CD14-positive monocyte (primary cell): ENCODE measurements around the gene STAT4. TPM values are rescaled to one million over a fixed set of nuclear protein-coding genes. Genes with fewer than 3 reads are reported as not detected.

ENCODE experiments used
- DNase-seq, 3 donors: peaks; one replicate each; pipeline ENCODE4 v3.0.0-alpha.2; 2011 to 2022
- H2AFZ ChIP-seq: 2 replicates; pipeline ENCODE4 v1.6.0; 2012; ENCODE audit warnings: mild to moderate bottlenecking, low read depth, low read length, inconsistent platforms; ENCODE audit not compliant: insufficient read depth, poor library complexity, severe bottlenecking
- H3K27ac ChIP-seq, 2 donors: 1 replicate in 1 of 2; 2 replicates in 1 of 2; pipeline ENCODE4 v1.5.1; 2012 to 2013; ENCODE audit warnings: low read length in 2 of 2, control low read depth in 1 of 2, inconsistent platforms in 1 of 2, low read depth in 1 of 2, mild to moderate bottlenecking in 1 of 2
- H3K27me3 ChIP-seq, 2 donors: one replicate each; pipeline versions ENCODE4 v1.6.0 to v1.6.1; 2011 to 2013; ENCODE audit warnings: low read length in 2 of 2; ENCODE audit not compliant: control insufficient read depth in 2 of 2, insufficient read depth in 2 of 2
- H3K36me3 ChIP-seq, 2 donors: replicated peaks in 1 of 2; 1 replicate in 1 of 2; 2 replicates in 1 of 2; pipeline versions ENCODE4 v1.5.1 to v1.6.1; 2012 to 2013; ENCODE audit warnings: low read length in 2 of 2, control low read depth in 1 of 2, inconsistent platforms in 1 of 2, mild to moderate bottlenecking in 1 of 2; ENCODE audit not compliant: insufficient read depth in 2 of 2, control insufficient read depth in 1 of 2
- H3K4me1 ChIP-seq, 2 donors: 1 replicate in 1 of 2; 2 replicates in 1 of 2; pipeline versions ENCODE4 v1.5.1 to v1.6.1; 2012 to 2013; ENCODE audit warnings: low read length in 2 of 2, control low read depth in 1 of 2, inconsistent platforms in 1 of 2, mild to moderate bottlenecking in 1 of 2, moderate library complexity in 1 of 2; ENCODE audit not compliant: insufficient read depth in 2 of 2, control insufficient read depth in 1 of 2
- H3K4me2 ChIP-seq: replicated peaks from 2 replicates; pipeline ENCODE3; 2012; ENCODE audit warnings: low read length, moderate library complexity, mild to moderate bottlenecking; ENCODE audit not compliant: poor library complexity, severe bottlenecking; ENCODE audit errors: extremely low read depth
- H3K4me3 ChIP-seq, 3 experiments: fragments of 200-600 bp in 1 of 3; sonication (generic) in 1 of 3; replicated peaks in 1 of 3; 1 replicate in 2 of 3; 2 replicates in 1 of 3; pipeline ENCODE4 v1.5.1; 2011 to 2013; ENCODE audit warnings: low read length in 3 of 3, mild to moderate bottlenecking in 3 of 3, control low read depth in 2 of 3, low read depth in 2 of 3, inconsistent platforms in 1 of 3, moderate library complexity in 1 of 3
- H3K79me2 ChIP-seq: 2 replicates; pipeline ENCODE4 v1.6.0; 2012; ENCODE audit warnings: mild to moderate bottlenecking, control low read depth, inconsistent platforms, low read length, moderate library complexity; ENCODE audit not compliant: insufficient read depth
- H3K9ac ChIP-seq: 2 replicates; pipeline ENCODE4 v1.6.0; 2017; ENCODE audit warnings: low read length, mild to moderate bottlenecking; ENCODE audit not compliant: insufficient read depth, poor library complexity, severe bottlenecking
- H3K9me3 ChIP-seq, 2 donors: replicated peaks in 1 of 2; 1 replicate in 1 of 2; 2 replicates in 1 of 2; pipeline versions ENCODE4 v1.5.1 to v1.6.1; 2012 to 2013; ENCODE audit warnings: low read length in 2 of 2, control low read depth in 1 of 2; ENCODE audit not compliant: control insufficient read depth in 1 of 2, insufficient read depth in 1 of 2
- H4K20me1 ChIP-seq: 2 replicates; pipeline ENCODE4 v1.6.0; 2012; ENCODE audit warnings: mild to moderate bottlenecking, low read length, control low read depth, moderate library complexity; ENCODE audit not compliant: insufficient read depth
- H3K27ac Mint-ChIP-seq, 7 donors: one replicate each; pipeline ENCODE4 v1.8.0; 2020; ENCODE audit warnings: mild to moderate bottlenecking in 7 of 7, mixed read lengths in 7 of 7, moderate library complexity in 6 of 7, inconsistent platforms in 2 of 7
- H3K27me3 Mint-ChIP-seq, 3 donors: one replicate each; pipeline ENCODE4 v1.8.0; 2021 to 2022; ENCODE audit warnings: low read depth in 3 of 3, mild to moderate bottlenecking in 3 of 3, mixed read lengths in 3 of 3, moderate library complexity in 3 of 3, inconsistent platforms in 1 of 3
- H3K36me3 Mint-ChIP-seq, 2 donors: one replicate each; pipeline ENCODE4 v1.8.0; 2020; ENCODE audit warnings: mixed read lengths in 2 of 2, inconsistent platforms in 1 of 2, mild to moderate bottlenecking in 1 of 2
- H3K4me1 Mint-ChIP-seq: one replicate; pipeline ENCODE4 v1.8.0; 2020; ENCODE audit warnings: mild to moderate bottlenecking, mixed read lengths
- H3K4me3 Mint-ChIP-seq, 2 donors: one replicate each; pipeline ENCODE4 v1.8.0; 2020; ENCODE audit warnings: mild to moderate bottlenecking in 2 of 2, mixed read lengths in 2 of 2, moderate library complexity in 1 of 2
- H3K9me3 Mint-ChIP-seq, 7 donors: one replicate each; pipeline ENCODE4 v1.8.0; 2020 to 2022; ENCODE audit warnings: mixed read lengths in 7 of 7, mild to moderate bottlenecking in 6 of 7, moderate library complexity in 6 of 7, inconsistent platforms in 2 of 7
- WGBS: methylation state at CpG from one replicate; pipeline ENCODE4 v1.1.5; 2013; ENCODE audit warnings: missing lambda C conversion rate; ENCODE audit not compliant: insufficient coverage; 5-methylcytosine and 5-hydroxymethylcytosine counted together
- intact Hi-C, 2 donors: fragments of 100-400 bp; cut with micrococcal nuclease; formaldehyde crosslinking; loops; one replicate each; pipeline versions ENCODE4 v1.15.0 to v1.15.1; 2023
- polyA plus RNA-seq, 3 donors: library from polyadenylated mRNA; depleted of rRNA in 1 of 3; unstranded in 2 of 3; stranded (reverse) in 1 of 3; fragments of 300-500 nt in 2 of 3; fragments of >200 nt in 1 of 3; fragmentation: Illumina TruSeq in 2 of 3; gene quantifications; 1 replicate in 2 of 3; 2 replicates in 1 of 3; pipeline ENCODE4 v1.2.3, GENCODE V29; 2012 to 2021
- TF ChIP-seq, protein P1 (sequence below): fragments of 200-600 bp; IDR thresholded peaks from one replicate; pipeline ENCODE4 v1.8.0; 2022; ENCODE audit warnings: antibody characterized with exemption, mild to moderate bottlenecking

STAT4 gene
- polyA plus RNA-seq, 3 donors: 0.31 to 0.52 (median 0.31) TPM

DNA sequence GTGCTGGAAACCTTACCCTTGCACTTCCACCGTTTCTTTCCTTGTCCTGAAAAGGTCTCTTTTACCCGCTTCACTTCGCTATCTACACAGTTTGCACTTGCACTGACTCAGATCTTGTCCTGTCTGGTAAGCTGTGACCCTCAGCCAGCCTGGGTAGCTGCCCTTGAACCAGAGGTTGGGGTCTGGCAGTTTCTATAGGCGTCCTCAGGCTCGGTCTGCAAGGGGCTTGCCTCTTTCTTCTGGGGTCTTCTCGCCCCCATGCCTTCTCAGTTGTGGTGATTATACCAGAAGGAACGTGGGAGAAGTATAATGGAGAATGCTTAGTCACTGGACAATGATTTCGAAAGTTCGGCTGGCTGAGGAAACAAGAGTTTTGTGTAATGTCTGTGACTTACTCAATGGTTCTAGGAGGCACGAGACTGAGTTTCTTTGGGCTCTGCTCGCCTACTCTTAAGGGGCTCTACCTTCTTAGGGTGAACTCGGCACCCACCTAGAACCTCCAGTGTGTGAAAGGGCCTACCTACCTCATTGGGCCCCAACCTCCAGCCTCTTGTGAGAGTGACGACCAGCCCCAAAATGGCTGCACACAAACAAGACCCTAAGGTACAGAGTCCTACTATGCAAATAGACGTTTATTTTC is 129.9 kb downstream of the STAT4 start:
- 3% methylated on average over 9 of the region's 14 CpGs for WGBS
- TF ChIP-seq, protein P1, sequence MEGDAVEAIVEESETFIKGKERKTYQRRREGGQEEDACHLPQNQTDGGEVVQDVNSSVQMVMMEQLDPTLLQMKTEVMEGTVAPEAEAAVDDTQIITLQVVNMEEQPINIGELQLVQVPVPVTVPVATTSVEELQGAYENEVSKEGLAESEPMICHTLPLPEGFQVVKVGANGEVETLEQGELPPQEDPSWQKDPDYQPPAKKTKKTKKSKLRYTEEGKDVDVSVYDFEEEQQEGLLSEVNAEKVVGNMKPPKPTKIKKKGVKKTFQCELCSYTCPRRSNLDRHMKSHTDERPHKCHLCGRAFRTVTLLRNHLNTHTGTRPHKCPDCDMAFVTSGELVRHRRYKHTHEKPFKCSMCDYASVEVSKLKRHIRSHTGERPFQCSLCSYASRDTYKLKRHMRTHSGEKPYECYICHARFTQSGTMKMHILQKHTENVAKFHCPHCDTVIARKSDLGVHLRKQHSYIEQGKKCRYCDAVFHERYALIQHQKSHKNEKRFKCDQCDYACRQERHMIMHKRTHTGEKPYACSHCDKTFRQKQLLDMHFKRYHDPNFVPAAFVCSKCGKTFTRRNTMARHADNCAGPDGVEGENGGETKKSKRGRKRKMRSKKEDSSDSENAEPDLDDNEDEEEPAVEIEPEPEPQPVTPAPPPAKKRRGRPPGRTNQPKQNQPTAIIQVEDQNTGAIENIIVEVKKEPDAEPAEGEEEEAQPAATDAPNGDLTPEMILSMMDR: no peak
- H3K4me1 Mint-ChIP-seq: peaks cover 15% of the 10 kb centered on the region
- H3K27me3 Mint-ChIP-seq: peaks cover 0 to 1% (median 0%) of the 10 kb centered on the region in 3 donors
- Histone ChIP-seq H3K27me3 (no peaks in the 10 kb centered on the region), H4K20me1 (no peaks in the 10 kb centered on the region), H3K9me3 (no peaks in the 10 kb centered on the region), H3K4me2 (peak overlapping the region; percentile 72), H3K36me3 (no peaks in the 10 kb centered on the region), H3K27ac (peak overlapping the region; percentile 87 to 99), H3K4me1 (peaks cover 29 to 44% of the 10 kb centered on the region in 2 donors), H2AFZ (peak overlapping the region; percentile 82), H3K79me2 (no peaks in the 10 kb centered on the region), H3K9ac (peak overlapping the region; percentile 95), H3K4me3 (peak overlapping the region; percentile 58 to 94 (median 87))
- no peak overlapping the region for H3K4me3 Mint-ChIP-seq
- H3K9me3 Mint-ChIP-seq: peaks cover 0 to 2% (median 0%) of the 10 kb centered on the region in 7 donors
- no peak overlapping the region for H3K27ac Mint-ChIP-seq
- DNase-seq: peak; percentile 86 to 96 (median 94)
- H3K36me3 Mint-ChIP-seq: peaks cover 0 to 3% of the 10 kb centered on the region in 2 donors
- intact Hi-C loops: loop anchor here in 1 of 2 donors (5.0 kb wide), 1 partner anchor 139 kb away; the partner anchor contains the start of gene GLS

GRCh38 chr2:191020221-191020741 is 130.5 kb downstream of the STAT4 start:
- intact Hi-C loops: loop anchor here in 1 of 2 donors (5.0 kb wide), 1 partner anchor 138 kb away; the partner anchor contains the start of gene GLS

More at GRCh38 chr2:191020221-191020741, 130.5 kb downstream of the STAT4 start:
- TF ChIP-seq, protein P1: no peak
- peak overlapping the region; percentile 87 to 99 for H3K27ac ChIP-seq
- Mint-ChIP-seq H3K27me3 (peaks cover 0 to 2% (median 0%) of the 10 kb centered on the region in 3 donors), H3K36me3 (peaks cover 0 to 2% of the 10 kb centered on the region in 2 donors), H3K27ac (no peak overlapping the region), H3K4me3 (no peak overlapping the region), H3K4me1 (peaks cover 10% of the 10 kb centered on the region), H3K9me3 (peaks cover 0 to 4% (median 0%) of the 10 kb centered on the region in 7 donors)
- no peaks in the 10 kb centered on the region for H3K79me2 ChIP-seq
- H3K4me3 ChIP-seq: peak overlapping the region; percentile 58 to 94 (median 87)
- no peaks in the 10 kb centered on the region for H3K36me3 ChIP-seq
- under 1% methylated on average over 51 of the region's 59 CpGs for WGBS
- H4K20me1 ChIP-seq: no peaks in the 10 kb centered on the region
- no peaks in the 10 kb centered on the region for H3K9me3 ChIP-seq
- peak overlapping the region; percentile 82 for H2AFZ ChIP-seq
- peak overlapping the region; percentile 95 for H3K9ac ChIP-seq
- H3K27me3 ChIP-seq: no peaks in the 10 kb centered on the region
- peak overlapping the region; percentile 72 for H3K4me2 ChIP-seq
- peaks cover 26 to 41% of the 10 kb centered on the region in 2 donors for H3K4me1 ChIP-seq
- peak; percentile 97 to 98 (median 98) for DNase-seq
